HepG2 (cell line): ENCODE results near the gene VWA7. TPM values are rescaled to one million over a fixed set of nuclear protein-coding genes. Genes with fewer than 3 reads are reported as not detected.

Experiments
- ATF3 ChIP-seq: sonication (generic); formaldehyde crosslinking; IDR thresholded peaks from 2 replicates; pipeline ENCODE4 v1.4.0; 2020; ENCODE audit warnings: missing genetic modification reagents
- ATF7-NPFF ChIP-seq: sonication (generic); formaldehyde crosslinking; IDR thresholded peaks from 2 replicates; pipeline ENCODE4 v1.8.1; 2023; ENCODE audit warnings: mild to moderate bottlenecking, low read depth, missing genetic modification reagents, moderate library complexity
- BRD4 ChIP-seq: sonication (generic); formaldehyde crosslinking; IDR thresholded peaks from 2 replicates; pipeline ENCODE4 v1.4.0; 2020; ENCODE audit warnings: missing genetic modification reagents
- FOXK2 ChIP-seq: fragments of 450-650 bp; IDR thresholded peaks from 2 replicates; pipeline ENCODE4 v1.6.1; 2016
- GPN1 ChIP-seq: sonication (generic); formaldehyde crosslinking; IDR thresholded peaks from 2 replicates; pipeline ENCODE4 v1.5.1; 2020; ENCODE audit warnings: missing genetic modification reagents, borderline replicate concordance
- HNRNPH1 ChIP-seq: fragments of 200-400 bp; formaldehyde crosslinking; optimal IDR thresholded peaks from 2 replicates; pipeline ENCODE3; 2017; ENCODE audit warnings: mild to moderate bottlenecking, low read depth, low read length
- MLXIP ChIP-seq: sonication (generic); formaldehyde crosslinking; IDR thresholded peaks from 2 replicates; pipeline ENCODE4 v1.9.0; 2021; ENCODE audit warnings: missing genetic modification reagents, borderline replicate concordance
- MTF2 ChIP-seq: sonication (generic); formaldehyde crosslinking; IDR thresholded peaks from 2 replicates; pipeline ENCODE4 v1.5.0; 2020; ENCODE audit warnings: missing genetic modification reagents, borderline replicate concordance
- NFYB ChIP-seq: sonication (generic); formaldehyde crosslinking; IDR thresholded peaks from 2 replicates; pipeline ENCODE4 v1.4.0; 2020; ENCODE audit warnings: missing genetic modification reagents
- PRDM4 ChIP-seq: sonication (generic); formaldehyde crosslinking; IDR thresholded peaks from 2 replicates; pipeline ENCODE4 v1.9.0; 2021; ENCODE audit warnings: missing genetic modification reagents, borderline replicate concordance
- SMC3 ChIP-seq: IDR thresholded peaks from 2 replicates; pipeline ENCODE4 v1.6.1; 2011; ENCODE audit warnings: low read length, improper control_type of control experiment
- SRF ChIP-seq: IDR thresholded peaks from 2 replicates; pipeline ENCODE4 v1.6.1; 2011; ENCODE audit warnings: mild to moderate bottlenecking, low read depth, low read length, moderate library complexity
- TSC22D2 ChIP-seq: sonication (generic); formaldehyde crosslinking; IDR thresholded peaks from 2 replicates; pipeline ENCODE4 v1.5.1; 2020; ENCODE audit warnings: missing genetic modification reagents, mild to moderate bottlenecking, borderline replicate concordance
- ZBTB4 ChIP-seq: sonication (generic); formaldehyde crosslinking; IDR thresholded peaks from 2 replicates; pipeline ENCODE4 v1.4.0; 2020; ENCODE audit warnings: missing genetic modification reagents, mild to moderate bottlenecking, borderline replicate concordance
- ZNF12 ChIP-seq: sonication (generic); formaldehyde crosslinking; IDR thresholded peaks from 2 replicates; pipeline ENCODE4 v1.5.0; 2020; ENCODE audit warnings: missing genetic modification reagents
- ZNF224 ChIP-seq: sonication (generic); formaldehyde crosslinking; IDR thresholded peaks from 2 replicates; pipeline ENCODE4 v1.5.0; 2020; ENCODE audit warnings: mild to moderate bottlenecking, missing genetic modification reagents
- ZNF264 ChIP-seq: sonication (generic); formaldehyde crosslinking; IDR thresholded peaks from 2 replicates; pipeline ENCODE4 v1.4.0; 2020; ENCODE audit warnings: missing genetic modification reagents
- ZNF382 ChIP-seq: sonication (generic); formaldehyde crosslinking; IDR thresholded peaks from 2 replicates; pipeline ENCODE4 v1.5.0; 2020; ENCODE audit warnings: missing genetic modification reagents, mild to moderate bottlenecking, borderline replicate concordance
- ZNF883 ChIP-seq: sonication (generic); formaldehyde crosslinking; IDR thresholded peaks from 2 replicates; pipeline ENCODE4 v1.5.1; 2020; ENCODE audit warnings: mild to moderate bottlenecking, missing genetic modification reagents; ENCODE audit errors: not compliant biosample characterization
- ZSCAN9 ChIP-seq: IDR thresholded peaks from 2 replicates; pipeline ENCODE4 v1.6.1; 2016; ENCODE audit warnings: borderline replicate concordance
- polyA plus RNA-seq, 8 experiments: library from polyadenylated mRNA; depleted of rRNA in 3 of 8; stranded (reverse) in 7 of 8; unstranded in 1 of 8; fragments of >200 nt; fragmentation: Illumina TruSeq in 4 of 8; extraction: Trizol in 4 of 8; gene quantifications; 2 replicates each; pipeline versions ENCODE4 v1.2.1 to v1.2.3, GENCODE V29; 2011 to 2016; ENCODE audit warnings: low read depth in 4 of 8, missing spikeins in 1 of 8, mixed read lengths in 1 of 8; ENCODE audit not compliant: insufficient read depth in 1 of 8
- total RNA-seq, 5 experiments: library from RNA; depleted of rRNA; stranded (reverse); fragments of >200 nt; fragmentation: Illumina TruSeq; extraction: Trizol; gene quantifications; 2 replicates each; pipeline ENCODE4 v1.2.3, GENCODE V29; 2016; ENCODE audit warnings: low read depth in 1 of 5

The VWA7 gene
- total and polyA plus RNA-seq, 2 of the 13 experiments (the other 11 are each of a cell fraction or from before 2014, with no cell fraction given), result 0.86 to 3.3 TPM

- TF ChIP-seq MLXIP (CRISPR knock-in tag), result no peak
- TF ChIP-seq ZNF264 (CRISPR knock-in tag), result no peak
- no peak for TF ChIP-seq ZNF224 (CRISPR knock-in tag)
- no peak for TF ChIP-seq MTF2 (CRISPR knock-in tag)
- TF ChIP-seq ZNF382 (CRISPR knock-in tag), result no peak
- TF ChIP-seq ATF7-NPFF (CRISPR knock-in tag), result peak; percentile 82
- TF ChIP-seq ZNF12 (CRISPR knock-in tag), result 0 out of 2 replicates have a peak, but pooled peaks have one; percentile 27
- TF ChIP-seq ZSCAN9 (CRISPR knock-in tag), result no peak
- no peak for TF ChIP-seq FOXK2
- TF ChIP-seq NFYB, result peak; percentile 71
- 0 out of 2 replicates have a peak, but pooled peaks have one; percentile 63 for TF ChIP-seq BRD4 (CRISPR knock-in tag)
- no peak for TF ChIP-seq SMC3
- no peak for TF ChIP-seq ZBTB4 (CRISPR knock-in tag)
- TF ChIP-seq TSC22D2 (CRISPR knock-in tag), result no peak
- no peak for TF ChIP-seq GPN1
- no peak for TF ChIP-seq SRF
- no peak for TF ChIP-seq HNRNPH1
- TF ChIP-seq ATF3, result no peak
- peak; percentile 94 for TF ChIP-seq ZNF883
- no peak for TF ChIP-seq PRDM4 (CRISPR knock-in tag)
These were observed 11.0 kb downstream of the VWA7 start (continued) for GRCh38 chr6:31765910-31766794.
